Urinary bladder (tissue), 4 donors: ENCODE measurements around the gene ZCCHC10. TPM values are rescaled to one million over a fixed set of nuclear protein-coding genes. Genes with fewer than 3 reads are reported as not detected.

Source experiments
- DNase-seq: peaks from one replicate; pipeline ENCODE4 v3.0.0-alpha.2; 2015; ENCODE audit errors: extremely low spot score
- H3K27ac ChIP-seq: one replicate; pipeline ENCODE4 v1.5.1; 2013; ENCODE audit warnings: low read depth, mild to moderate bottlenecking, moderate library complexity
- H3K36me3 ChIP-seq: one replicate; pipeline ENCODE4 v1.6.1; 2013; ENCODE audit warnings: mild to moderate bottlenecking, moderate library complexity; ENCODE audit not compliant: insufficient read depth
- H3K4me1 ChIP-seq: one replicate; pipeline ENCODE4 v1.6.1; 2013; ENCODE audit warnings: mild to moderate bottlenecking, moderate library complexity; ENCODE audit not compliant: insufficient read depth
- H3K4me3 ChIP-seq: one replicate; pipeline ENCODE4 v1.5.1; 2013; ENCODE audit warnings: low read depth, low read length
- WGBS: extraction: QIAGEN DNeasy Blood & Tissue Kit; methylation state at CpG from one replicate; pipeline ENCODE4 v1.1.7; 2013; 5-methylcytosine and 5-hydroxymethylcytosine counted together
- polyA plus RNA-seq: library from polyadenylated mRNA; stranded (reverse); fragments of 200-250 nt; gene quantifications from one replicate; pipeline ENCODE4 v1.2.3, GENCODE V29; 2013
- small RNA-seq: library from RNA; depleted of rRNA; stranded (forward); fragments of <200 nt; gene quantifications from one replicate; pipeline ENCODE3, GENCODE V24; 2014
- total RNA-seq: library from RNA; depleted of rRNA; stranded (reverse); fragments of >200 nt; gene quantifications from one replicate; pipeline ENCODE4 v1.2.3, GENCODE V29; 2014
- donor health status: healthy with polysubstance abuse.
- donor health status: healthy.

ZCCHC10 gene
- total and polyA plus RNA-seq, 2 donors, result 19.8 to 24.1 TPM

DNA sequence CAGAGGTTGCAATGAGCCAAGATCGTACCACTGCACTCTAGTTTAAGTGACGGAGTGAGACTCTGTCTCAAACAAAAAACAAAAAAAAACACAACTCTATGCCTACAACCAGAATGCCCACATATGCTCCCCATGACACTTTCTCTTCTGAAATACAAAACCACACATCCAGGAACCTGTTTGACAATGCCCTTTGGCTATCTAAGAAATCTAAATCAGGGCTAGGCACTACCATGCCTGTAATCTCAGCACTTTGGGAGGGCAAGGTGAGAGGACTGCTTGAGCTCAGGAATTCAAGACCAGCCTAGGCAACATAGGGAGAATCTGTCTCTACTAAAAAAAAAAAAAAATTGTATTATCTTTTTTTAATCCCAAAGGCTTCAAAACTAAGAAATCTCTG lies 73.5 kb downstream of the ZCCHC10 start:
- Histone ChIP-seq H3K4me3 (no peak overlapping the region), H3K27ac (no peak overlapping the region), H3K4me1 (peaks cover 4% of the 10 kb centered on the region), H3K36me3 (no peaks in the 10 kb centered on the region)
- no peak for DNase-seq
- 91% methylated on average over 2 of the region's 2 CpGs for WGBS

DNA sequence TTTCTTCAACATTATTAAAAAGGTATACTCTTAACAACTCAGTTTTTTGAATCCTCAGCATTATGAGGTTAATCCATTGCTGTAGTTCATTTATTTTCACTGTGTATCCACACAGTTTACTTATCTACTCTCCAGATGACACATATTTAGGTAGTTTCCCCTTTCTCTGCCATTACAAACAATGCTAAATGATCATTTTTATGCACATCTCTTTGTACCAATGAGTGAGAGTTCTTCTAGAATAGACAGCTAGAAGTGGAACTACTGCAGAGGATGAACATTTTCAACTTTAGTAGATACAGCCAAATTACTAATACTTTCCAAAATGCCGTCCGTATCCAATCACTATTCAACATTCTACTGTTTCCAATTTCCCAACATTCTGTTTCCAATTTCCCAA lies 74.5 kb downstream of the ZCCHC10 start:
- H3K36me3 ChIP-seq, result no peaks in the 10 kb centered on the region
- peaks cover 2% of the 10 kb centered on the region for H3K4me1 ChIP-seq
- 78% methylated on average over 2 of the region's 2 CpGs for whole genome bisulfite sequencing
- no peak overlapping the region for H3K4me3 ChIP-seq
- no peak for DNase-seq
- no peak overlapping the region for H3K27ac ChIP-seq

DNA sequence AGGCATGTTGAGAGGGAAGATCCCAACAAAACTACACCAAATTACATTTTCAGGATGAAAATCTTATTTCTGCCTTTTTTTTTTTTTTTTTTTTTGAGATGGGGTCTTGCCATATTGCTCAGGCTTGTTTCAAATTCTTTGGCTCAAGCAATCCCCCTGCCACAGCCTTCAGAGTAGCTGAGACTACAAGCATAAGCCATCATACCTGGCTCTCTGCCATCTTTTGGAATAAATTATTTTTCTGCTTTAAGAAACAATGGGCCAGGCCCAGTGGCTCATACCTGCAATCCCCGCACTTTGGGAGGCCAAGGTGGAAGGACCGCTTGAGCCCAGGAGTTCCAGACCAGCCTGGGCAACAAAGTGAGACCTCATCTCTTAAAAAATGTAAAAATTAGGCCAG lies 77.2 kb downstream of the ZCCHC10 start:
- DNase-seq, result no peak
- 92% methylated on average over 2 of the region's 2 CpGs for WGBS
- peaks cover 2% of the 10 kb centered on the region for H3K4me1 ChIP-seq

DNA sequence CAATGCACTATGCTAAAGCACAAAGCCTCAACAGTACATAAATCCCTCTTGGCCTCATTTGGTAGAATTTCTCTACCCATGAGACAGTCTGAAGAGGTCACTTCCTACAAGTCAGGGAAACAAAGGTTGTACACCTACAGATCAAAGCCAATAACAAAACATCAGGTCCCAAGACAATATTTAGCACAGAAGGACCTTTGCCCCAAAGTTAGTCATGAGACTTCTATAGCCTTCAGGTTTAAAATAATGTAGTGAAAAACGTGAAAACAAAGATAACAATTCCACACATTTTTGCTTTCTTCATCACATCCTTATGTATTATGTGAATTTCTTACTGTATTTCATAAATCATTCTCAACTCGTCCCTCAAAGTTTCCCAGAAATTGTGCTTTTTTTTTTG lies 78.7 kb downstream of the ZCCHC10 start:
- no peak overlapping the region for H3K4me3 ChIP-seq
- H3K27ac ChIP-seq, result no peak overlapping the region
- H3K36me3 ChIP-seq, result no peaks in the 10 kb centered on the region
- peaks cover 2% of the 10 kb centered on the region for H3K4me1 ChIP-seq
- 44% methylated on average over 2 of the region's 2 CpGs for WGBS
- DNase-seq, result no peak

More for the DNA sequence above, 77.2 kb downstream of the ZCCHC10 start:
- Histone ChIP-seq H3K36me3 (no peaks in the 10 kb centered on the region), H3K4me3 (no peak overlapping the region), H3K27ac (no peak overlapping the region)

Small RNA genes lying within 50 kb of the gene (small RNA-seq; reads per million reads assigned to genes)
- gene AC113410.1, result not detected
- gene AC113410.3, result not detected
- not detected for gene ATP6V0E1P1
- gene RF00019, result not detected

Other genes with a start within 250 kb of the ZCCHC10 start
- 64.8 TPM for gene SEPTIN8, start 249.3 kb downstream of the ZCCHC10 start, total RNA-seq
- gene SEPTIN8, start 249.3 kb downstream of the ZCCHC10 start, polyA plus RNA-seq, result 28.3 TPM
- 0.48 TPM for gene SOWAHA, start 213.2 kb downstream of the ZCCHC10 start, total RNA-seq
- 0.65 TPM for gene SOWAHA, start 213.2 kb downstream of the ZCCHC10 start, polyA plus RNA-seq
- 7.2 TPM for gene SHROOM1, start 195.9 kb downstream of the ZCCHC10 start, total RNA-seq
- 48.3 TPM for gene SHROOM1, start 195.9 kb downstream of the ZCCHC10 start, polyA plus RNA-seq
- gene GDF9, start 160.1 kb downstream of the ZCCHC10 start, total RNA-seq, result 0.26 TPM
- 0.65 TPM for gene GDF9, start 160.1 kb downstream of the ZCCHC10 start, polyA plus RNA-seq
- gene UQCRQ, start 159.9 kb downstream of the ZCCHC10 start, total RNA-seq, result 85.7 TPM
- 257 TPM for gene UQCRQ, start 159.9 kb downstream of the ZCCHC10 start, polyA plus RNA-seq
- 3.0 TPM for gene LEAP2, start 152.9 kb downstream of the ZCCHC10 start, total RNA-seq
- 5.6 TPM for gene LEAP2, start 152.9 kb downstream of the ZCCHC10 start, polyA plus RNA-seq
- 89.8 TPM for gene AFF4, start 62.9 kb downstream of the ZCCHC10 start, total RNA-seq
- gene AFF4, start 62.9 kb downstream of the ZCCHC10 start, polyA plus RNA-seq, result 26.9 TPM
- 79.2 TPM for gene HSPA4, start 25.5 kb upstream of the ZCCHC10 start, total RNA-seq
- 32.4 TPM for gene HSPA4, start 25.5 kb upstream of the ZCCHC10 start, polyA plus RNA-seq